HCT116 (cell line): ENCODE data around the gene ATF7. TPM values are rescaled to one million over a fixed set of nuclear protein-coding genes. Genes with fewer than 3 reads are reported as not detected.

ENCODE experiments used
- ATAC-seq: fragments of 200-7000 bp; cut with Tn5 transposase; 2 replicates; pipeline ENCODE4 v1.9.1; 2020; ENCODE audit warnings: mild to moderate bottlenecking, moderate library complexity
- BruUV-seq: library from RNA; stranded (reverse); fragments of 400-500 nt; replicated peaks from 2 replicates; lab custom pipeline; 2021; lab: Mats Ljungman, UMichigan
- CTCF ChIA-PET: fragments of 300-600 bp; sonication (Branson Sonifier 250); formaldehyde crosslinking; loops from one replicate; lab custom pipeline; 2021; ENCODE audit warnings: antibody characterized with exemption; lab: Charles Lee
- POLR2A ChIA-PET: fragments of 300-600, 350-600 bp; sonication (Branson Sonifier 250); formaldehyde crosslinking; loops from one replicate; lab custom pipeline; 2021; ENCODE audit warnings: antibody characterized with exemption; lab: Charles Lee
- RAD21 ChIA-PET, 2 experiments: fragments of 300-600 bp; sonication (Branson Sonifier 250); formaldehyde crosslinking; loops; one replicate each; lab custom pipeline; 2023; ENCODE audit warnings: low total read pairs in 2 of 2; ENCODE audit not compliant: uncharacterized antibody in 2 of 2, unreplicated experiment in 2 of 2, low non-redundant PET in 1 of 2; lab: Charles Lee
- DNase-seq: peaks from one replicate; pipeline ENCODE4 v3.0.0-alpha.2; 2010; ENCODE audit warnings: low read depth, low spot score
- H2AFZ ChIP-seq: fragments of 200-600 bp; shearing (Covaris generic), sonication (generic); 2 replicates; pipeline ENCODE4 v1.6.1; 2017; ENCODE audit warnings: low read depth, mixed run types, mixed read lengths, antibody characterized with exemption, low read length; ENCODE audit not compliant: poor library complexity, severe bottlenecking
- H3K27ac ChIP-seq: 2 replicates; pipeline ENCODE4 v1.5.1; 2012; ENCODE audit warnings: low read depth, low read length
- H3K27me3 ChIP-seq: fragments of 200-600 bp; sonication (generic); 2 replicates; pipeline ENCODE4 v1.6.1; 2016; ENCODE audit warnings: mixed run types, low read length, mixed read lengths; ENCODE audit not compliant: insufficient read depth
- H3K36me3 ChIP-seq, 2 experiments: fragments of 200-500 bp in 1 of 2; fragments of 200-600 bp in 1 of 2; sonication (Bioruptor generic) in 1 of 2; sonication (generic) in 1 of 2; 2 replicates each; pipeline versions ENCODE4 v1.5.1 to v1.6.1; 2014 to 2016; ENCODE audit warnings: low read length in 2 of 2, inconsistent platforms in 1 of 2, mixed read lengths in 1 of 2, mixed run types in 1 of 2; ENCODE audit not compliant: insufficient read depth in 2 of 2, control insufficient read depth in 1 of 2
- H3K4me1 ChIP-seq, 2 experiments: fragments of 200-600 bp in 1 of 2; sonication (generic) in 1 of 2; 2 replicates each; pipeline versions ENCODE4 v1.5.1 to v1.6.1; 2012 to 2017; ENCODE audit warnings: low read length in 2 of 2, inconsistent platforms in 1 of 2, mild to moderate bottlenecking in 1 of 2, mixed read lengths in 1 of 2, mixed run types in 1 of 2, moderate library complexity in 1 of 2; ENCODE audit not compliant: insufficient read depth in 2 of 2, control insufficient read depth in 1 of 2
- H3K4me2 ChIP-seq: fragments of 200-600 bp; sonication (generic); 2 replicates; pipeline ENCODE4 v1.6.1; 2017; ENCODE audit warnings: mixed run types, low read length, mixed read lengths
- H3K4me3 ChIP-seq, 2 experiments: fragments of 200-600 bp in 1 of 2; sonication (generic) in 1 of 2; replicated peaks in 1 of 2; 2 replicates each; pipeline ENCODE4 v1.5.1; 2011 to 2016; ENCODE audit warnings: low read length in 2 of 2, control low read depth in 1 of 2, low read depth in 1 of 2, mild to moderate bottlenecking in 1 of 2, mixed read lengths in 1 of 2, mixed run types in 1 of 2
- H3K79me2 ChIP-seq: fragments of 200-600 bp; sonication (generic); 2 replicates; pipeline ENCODE4 v1.6.1; 2017; ENCODE audit warnings: mild to moderate bottlenecking, mixed run types, low read length, moderate library complexity, mixed read lengths; ENCODE audit not compliant: insufficient read depth
- H3K9ac ChIP-seq: fragments of 200-600 bp; sonication (generic); 2 replicates; pipeline ENCODE4 v1.6.1; 2016; ENCODE audit warnings: low read length, mixed read lengths
- H3K9me2 ChIP-seq: fragments of 200-600 bp; sonication (generic), shearing (Covaris generic); 2 replicates; pipeline ENCODE4 v1.6.1; 2017; ENCODE audit warnings: mixed run types, mild to moderate bottlenecking, moderate library complexity; ENCODE audit not compliant: insufficient read depth
- H3K9me3 ChIP-seq, 2 experiments: fragments of 200-500 bp in 1 of 2; fragments of 200-600 bp in 1 of 2; sonication (Bioruptor generic) in 1 of 2; sonication (generic) in 1 of 2; 2 replicates each; pipeline ENCODE4 v1.6.1; 2014 to 2017; ENCODE audit warnings: low read length in 2 of 2, mixed read lengths in 2 of 2, inconsistent platforms in 1 of 2, low read depth in 1 of 2, mild to moderate bottlenecking in 1 of 2, mixed run types in 1 of 2, moderate library complexity in 1 of 2; ENCODE audit not compliant: control insufficient read depth in 1 of 2, insufficient read depth in 1 of 2
- H4K20me1 ChIP-seq: fragments of 200-600 bp; sonication (generic), shearing (Covaris generic); 2 replicates; pipeline ENCODE4 v1.6.1; 2017; ENCODE audit warnings: mixed run types, mild to moderate bottlenecking, moderate library complexity; ENCODE audit not compliant: insufficient read depth
- EZH2phosphoT487 ChIP-seq: fragments of 200-600 bp; IDR thresholded peaks from 2 replicates; pipeline ENCODE4 v1.6.1; 2018; ENCODE audit warnings: antibody characterized with exemption, borderline replicate concordance
- FOSL1 ChIP-seq: IDR thresholded peaks from 2 replicates; pipeline ENCODE4 v1.6.1; 2012; ENCODE audit warnings: low read depth
- RAD21 ChIP-seq: IDR thresholded peaks from 2 replicates; pipeline ENCODE4 v1.6.1; 2012; ENCODE audit warnings: low read depth, mild to moderate bottlenecking
- SRF ChIP-seq: IDR thresholded peaks from 2 replicates; pipeline ENCODE4 v1.6.1; 2012; ENCODE audit warnings: low read depth
- ZFX ChIP-seq: fragments of 450-650 bp; IDR thresholded peaks from 2 replicates; pipeline ENCODE4 v1.6.1; 2017
- ZNF274 ChIP-seq: fragments of 200-500 bp; sonication (Bioruptor generic); IDR thresholded peaks from 2 replicates; pipeline ENCODE4 v1.6.1; 2014; ENCODE audit warnings: mild to moderate bottlenecking, low read depth, low read length, inconsistent platforms
- intact Hi-C: fragments of 100-400 bp; cut with micrococcal nuclease; formaldehyde crosslinking; loops from 2 replicates; pipeline ENCODE4 v1.10.0; 2022
- total RNA-seq: library from RNA; stranded (reverse); gene quantifications from one replicate; pipeline ENCODE4 v1.2.1, GENCODE V29; 2021; ENCODE audit not compliant: unreplicated experiment
- TF ChIP-seq, protein P1 (sequence below): IDR thresholded peaks from 2 replicates; pipeline ENCODE4 v1.6.1; 2011; ENCODE audit warnings: mild to moderate bottlenecking, low read length, moderate library complexity; ENCODE audit not compliant: insufficient replicate concordance; ENCODE audit errors: extremely low read depth

The ATF7 gene
- total RNA-seq, 1 experiment from 2014 or later: 24.0 TPM

DNA sequence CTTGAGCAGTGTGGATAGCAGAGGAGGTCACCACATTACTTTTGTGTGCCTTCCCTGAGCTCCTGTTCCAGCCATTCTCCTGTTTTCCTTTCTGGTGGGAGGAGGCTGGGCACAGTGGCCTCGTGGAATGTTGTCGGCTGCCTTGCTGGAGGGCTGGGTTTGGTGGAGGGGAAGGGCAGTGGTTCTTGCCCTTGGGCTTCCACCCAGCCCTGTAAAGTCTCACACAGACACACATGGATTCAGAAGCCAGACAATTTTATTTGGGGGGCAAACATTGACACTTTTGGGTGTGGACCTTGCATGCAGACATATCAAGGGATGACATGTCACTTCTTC is 119.8 kb downstream of the ATF7 start:
- POLR2A ChIA-PET: no interaction called here
- H3K4me1 ChIP-seq: peaks cover 5 to 18% of the 10 kb centered on the region in 2 experiments
- CTCF ChIA-PET: no interaction called here

DNA sequence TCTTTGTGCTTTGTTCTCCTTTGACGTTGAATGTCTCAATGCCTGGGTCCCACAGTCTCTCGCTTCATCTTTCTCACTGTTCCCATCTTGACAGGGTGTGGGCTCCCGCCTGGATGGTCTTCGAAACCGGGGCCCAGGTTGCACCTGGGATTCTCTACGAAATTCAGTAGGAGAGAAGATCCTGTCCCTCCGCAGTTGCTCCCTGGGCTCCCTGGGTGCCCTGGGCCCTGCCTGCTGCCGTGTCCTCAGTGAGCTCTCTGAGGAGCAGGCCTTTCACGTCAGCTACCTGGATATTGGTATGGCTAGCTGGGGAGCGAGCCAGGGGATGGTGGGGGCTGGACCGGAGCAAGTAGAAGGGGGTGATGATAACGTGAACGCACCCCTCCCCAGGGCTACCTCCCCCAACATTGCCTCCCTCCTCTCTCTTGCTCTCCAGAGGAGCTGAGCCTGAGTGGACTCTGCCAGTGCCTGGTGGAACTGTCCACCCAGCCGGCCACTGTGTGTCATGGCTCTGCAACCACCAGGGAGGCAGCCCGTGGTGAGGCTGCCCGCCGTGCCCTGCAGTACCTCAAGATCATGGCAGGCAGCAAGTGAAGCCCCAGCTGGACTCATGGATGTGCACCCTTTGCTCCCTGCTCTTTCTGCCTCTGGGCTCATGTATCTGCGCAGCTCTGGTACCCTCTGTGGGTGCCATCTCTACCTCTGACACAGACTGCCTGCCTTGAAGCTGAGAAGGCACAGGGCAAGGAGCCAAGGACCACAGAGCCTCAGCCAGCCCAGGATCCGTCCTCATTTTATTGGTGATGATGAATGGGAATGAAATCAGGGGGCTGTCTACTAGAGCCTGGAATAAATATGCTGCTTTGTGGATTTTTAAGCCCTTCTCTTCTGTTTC is 120.4 kb downstream of the ATF7 start:
- Histone ChIP-seq H3K9me2 (no peaks in the 10 kb centered on the region), H2AFZ (no peak overlapping the region), H3K4me2 (no peak overlapping the region), H3K27me3 (no peaks in the 10 kb centered on the region), H3K79me2 (peaks cover 16% of the 10 kb centered on the region), H3K4me3 (no peak overlapping the region), H4K20me1 (no peaks in the 10 kb centered on the region), H3K27ac (no peak overlapping the region), H3K9me3 (no peaks in the 10 kb centered on the region), H3K36me3 (peaks cover 5 to 9% of the 10 kb centered on the region in 2 experiments; a peak in 3 of 4 replicates), H3K9ac (no peak overlapping the region), H3K4me1 (peaks cover 5 to 18% of the 10 kb centered on the region in 2 experiments)
- BruUV-seq: no TSS peak
- ATAC-seq: no peak
- DNase-seq: no peak
- intact Hi-C loops: no loop called here
- ChIA-PET CTCF (no interaction called here), RAD21 (no interaction called here), POLR2A (no interaction called here)
- TF ChIP-seq ZNF274 (no peak), FOSL1 (no peak), EZH2phosphoT487 (no peak), SRF (no peak)

More for the DNA sequence above, 119.8 kb downstream of the ATF7 start:
- Histone ChIP-seq H4K20me1 (no peaks in the 10 kb centered on the region), H3K9me3 (no peaks in the 10 kb centered on the region), H3K36me3 (peaks cover 5 to 9% of the 10 kb centered on the region in 2 experiments; a peak in 3 of 4 replicates), H3K4me3 (no peak overlapping the region), H3K27ac (no peak overlapping the region), H2AFZ (no peak overlapping the region), H3K27me3 (no peaks in the 10 kb centered on the region), H3K9me2 (no peaks in the 10 kb centered on the region), H3K79me2 (peaks cover 16% of the 10 kb centered on the region), H3K9ac (no peak overlapping the region), H3K4me2 (no peak overlapping the region)
- BruUV-seq: no TSS peak
- no peak for ATAC-seq
- intact Hi-C loops: no loop called here
- RAD21 ChIA-PET: no interaction called here
- TF ChIP-seq ZFX: no peak
- TF ChIP-seq, protein P1, sequence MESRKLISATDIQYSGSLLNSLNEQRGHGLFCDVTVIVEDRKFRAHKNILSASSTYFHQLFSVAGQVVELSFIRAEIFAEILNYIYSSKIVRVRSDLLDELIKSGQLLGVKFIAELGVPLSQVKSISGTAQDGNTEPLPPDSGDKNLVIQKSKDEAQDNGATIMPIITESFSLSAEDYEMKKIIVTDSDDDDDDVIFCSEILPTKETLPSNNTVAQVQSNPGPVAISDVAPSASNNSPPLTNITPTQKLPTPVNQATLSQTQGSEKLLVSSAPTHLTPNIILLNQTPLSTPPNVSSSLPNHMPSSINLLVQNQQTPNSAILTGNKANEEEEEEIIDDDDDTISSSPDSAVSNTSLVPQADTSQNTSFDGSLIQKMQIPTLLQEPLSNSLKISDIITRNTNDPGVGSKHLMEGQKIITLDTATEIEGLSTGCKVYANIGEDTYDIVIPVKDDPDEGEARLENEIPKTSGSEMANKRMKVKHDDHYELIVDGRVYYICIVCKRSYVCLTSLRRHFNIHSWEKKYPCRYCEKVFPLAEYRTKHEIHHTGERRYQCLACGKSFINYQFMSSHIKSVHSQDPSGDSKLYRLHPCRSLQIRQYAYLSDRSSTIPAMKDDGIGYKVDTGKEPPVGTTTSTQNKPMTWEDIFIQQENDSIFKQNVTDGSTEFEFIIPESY: no peak
- no peak for TF ChIP-seq RAD21
- no peak for DNase-seq
